ENCODE results near the gene CDCA8. TPM values are rescaled to one million over a fixed set of nuclear protein-coding genes. Genes with fewer than 3 reads are reported as not detected.

CDCA8 gene
- total and polyA plus RNA-seq, 9 of the 15 experiments (the other 6 are each of a cell fraction or from before 2014, with no cell fraction given): 26.4 to 148 (median 81.8) TPM

DNA sequence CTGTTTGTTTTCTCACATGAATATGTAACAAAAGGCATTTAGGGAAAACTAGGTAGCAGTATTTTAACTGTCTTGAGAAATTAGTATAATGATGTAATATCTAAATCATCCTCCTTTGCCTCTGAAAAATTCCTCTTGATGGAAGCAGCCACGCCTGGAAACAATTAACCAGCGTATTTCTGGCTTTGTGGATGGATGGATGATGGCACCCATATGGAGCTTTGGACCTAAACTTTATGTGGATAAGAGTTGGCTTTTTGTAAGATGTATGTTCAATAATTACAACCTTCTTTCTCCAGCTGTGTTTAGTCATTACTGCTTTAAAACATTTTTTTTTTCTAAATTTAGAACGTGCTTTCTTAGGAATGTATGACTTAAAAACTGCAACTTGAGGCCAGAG, 12.7 kb downstream of the CDCA8 start:
- in situ Hi-C loops (cut with MboI): no loop called here
- CTCF ChIA-PET (ENCODE audit: low intra/inter-chr PET ratio): no interaction called here
- POLR2A ChIA-PET: interaction anchor here (0.5 to 6.2 kb wide), 5 partner anchors 13 to 1468 kb away, joined by 3 to 49 read pairs (median 3); partner anchors contain the start of gene CDCA8

More for the DNA sequence above, 12.7 kb downstream of the CDCA8 start:
- Histone ChIP-seq H3K79me2 (ENCODE audit: control insufficient read depth, insufficient read depth, low read length) (no peaks in the 10 kb centered on the region), H3K4me2 (ENCODE audit: insufficient read depth, low read length) (no peak overlapping the region), H3K9me1 (ENCODE audit: control insufficient read depth, insufficient read depth, low read length) (peaks cover 2% of the 10 kb centered on the region), H3K9me3 (replicated peaks; ENCODE audit: control insufficient read depth, insufficient read depth, low read depth, low read length) (no peaks in the 10 kb centered on the region), H2AFZ (ENCODE audit: low read depth, low read length) (no peak overlapping the region), H3K4me3 (no peak overlapping the region), H3K27ac (ENCODE audit: extremely low read depth, low read depth, low read length) (no peak overlapping the region), H3K9ac (ENCODE audit: insufficient read depth in 1 of 2, low read depth in 2 of 2, low read length in 2 of 2) (no peak overlapping the region), H3K4me1 (replicated peaks in 1 of 2; ENCODE audit: control insufficient read depth in 2 of 2, insufficient read depth in 2 of 2, low read length in 2 of 2) (no peaks in the 10 kb centered on the region), H3K27me3 (ENCODE audit: control insufficient read depth in 2 of 2, insufficient read depth in 2 of 2, low read length in 2 of 2) (no peaks in the 10 kb centered on the region), H4K20me1 (replicated peaks; ENCODE audit: control insufficient read depth, insufficient read depth, low read length) (0 out of 2 replicates have a peak, but pooled peaks cover 6% of the 10 kb centered on the region), H3K36me3 (ENCODE audit: control insufficient read depth, insufficient read depth, low read length) (peaks cover 92% of the 10 kb centered on the region)
- BruUV-seq (replicated peaks): no TSS peak
- no peak for ATAC-seq
- WGBS (ENCODE audit: insufficient coverage, low coverage, missing lambda C conversion rate): 89% methylated on average over 3 of the region's 3 CpGs
- FAIRE-seq: no peak
- DNase-seq (ENCODE audit: extremely low read depth in 1 of 4, low spot score in 3 of 4): no peak
- intact Hi-C loops (cut with micrococcal nuclease): no loop called here
- TF ChIP-seq PTTG1 (tag; IDR thresholded peaks at IDR 0.05; ENCODE audit: low read depth): no peak
- no peak for TF ChIP-seq CXXC5 (CRISPR knock-in tag; IDR thresholded peaks at IDR 0.05)
- TF ChIP-seq ZNF586 (CRISPR knock-in tag; conservative IDR thresholded peaks at IDR 0.05): no peak
- TF ChIP-seq BRD4 (IDR thresholded peaks at IDR 0.05): no peak
- TF ChIP-seq PRPF4 (IDR thresholded peaks at IDR 0.05; ENCODE audit: insufficient read depth, low read depth, low read length, poor library complexity, severe bottlenecking): no peak
- TF ChIP-seq, protein P1, sequence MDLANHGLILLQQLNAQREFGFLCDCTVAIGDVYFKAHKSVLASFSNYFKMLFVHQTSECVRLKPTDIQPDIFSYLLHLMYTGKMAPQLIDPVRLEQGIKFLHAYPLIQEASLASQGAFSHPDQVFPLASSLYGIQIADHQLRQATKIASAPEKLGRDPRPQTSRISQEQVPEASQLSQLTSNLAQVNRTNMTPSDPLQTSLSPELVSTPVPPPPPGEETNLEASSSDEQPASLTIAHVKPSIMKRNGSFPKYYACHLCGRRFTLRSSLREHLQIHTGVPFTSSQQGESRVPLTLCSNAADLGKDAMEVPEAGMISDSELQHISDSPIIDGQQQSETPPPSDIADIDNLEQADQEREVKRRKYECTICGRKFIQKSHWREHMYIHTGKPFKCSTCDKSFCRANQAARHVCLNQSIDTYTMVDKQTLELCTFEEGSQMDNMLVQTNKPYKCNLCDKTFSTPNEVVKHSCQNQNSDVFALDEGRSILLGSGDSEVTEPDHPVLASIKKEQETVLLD (IDR thresholded peaks at IDR 0.05): no peak
- no peak for TF ChIP-seq DACH1 (IDR thresholded peaks at IDR 0.05; ENCODE audit: partially characterized antibody)
- no peak for TF ChIP-seq ZNF764 (CRISPR knock-in tag; IDR thresholded peaks at IDR 0.05; ENCODE audit: low read depth)
- TF ChIP-seq MEF2A (IDR thresholded peaks at IDR 0.05; ENCODE audit: control insufficient read depth, low read depth, low read length): no peak
- TF ChIP-seq, protein P2, sequence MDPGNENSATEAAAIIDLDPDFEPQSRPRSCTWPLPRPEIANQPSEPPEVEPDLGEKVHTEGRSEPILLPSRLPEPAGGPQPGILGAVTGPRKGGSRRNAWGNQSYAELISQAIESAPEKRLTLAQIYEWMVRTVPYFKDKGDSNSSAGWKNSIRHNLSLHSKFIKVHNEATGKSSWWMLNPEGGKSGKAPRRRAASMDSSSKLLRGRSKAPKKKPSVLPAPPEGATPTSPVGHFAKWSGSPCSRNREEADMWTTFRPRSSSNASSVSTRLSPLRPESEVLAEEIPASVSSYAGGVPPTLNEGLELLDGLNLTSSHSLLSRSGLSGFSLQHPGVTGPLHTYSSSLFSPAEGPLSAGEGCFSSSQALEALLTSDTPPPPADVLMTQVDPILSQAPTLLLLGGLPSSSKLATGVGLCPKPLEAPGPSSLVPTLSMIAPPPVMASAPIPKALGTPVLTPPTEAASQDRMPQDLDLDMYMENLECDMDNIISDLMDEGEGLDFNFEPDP (CRISPR knock-in tag; IDR thresholded peaks at IDR 0.05): no peak
- no peak for TF ChIP-seq ZNF507 (tag; conservative IDR thresholded peaks at IDR 0.05)
- TF ChIP-seq MTA3 (IDR thresholded peaks at IDR 0.05; ENCODE audit: borderline replicate concordance): no peak
- no peak for TF ChIP-seq TSC22D4 (tag; IDR thresholded peaks at IDR 0.05)
- TF ChIP-seq RBM22 (IDR thresholded peaks at IDR 0.05; ENCODE audit: low read depth, low read length, poor library complexity, severe bottlenecking): no peak
- TF ChIP-seq, protein P3, sequence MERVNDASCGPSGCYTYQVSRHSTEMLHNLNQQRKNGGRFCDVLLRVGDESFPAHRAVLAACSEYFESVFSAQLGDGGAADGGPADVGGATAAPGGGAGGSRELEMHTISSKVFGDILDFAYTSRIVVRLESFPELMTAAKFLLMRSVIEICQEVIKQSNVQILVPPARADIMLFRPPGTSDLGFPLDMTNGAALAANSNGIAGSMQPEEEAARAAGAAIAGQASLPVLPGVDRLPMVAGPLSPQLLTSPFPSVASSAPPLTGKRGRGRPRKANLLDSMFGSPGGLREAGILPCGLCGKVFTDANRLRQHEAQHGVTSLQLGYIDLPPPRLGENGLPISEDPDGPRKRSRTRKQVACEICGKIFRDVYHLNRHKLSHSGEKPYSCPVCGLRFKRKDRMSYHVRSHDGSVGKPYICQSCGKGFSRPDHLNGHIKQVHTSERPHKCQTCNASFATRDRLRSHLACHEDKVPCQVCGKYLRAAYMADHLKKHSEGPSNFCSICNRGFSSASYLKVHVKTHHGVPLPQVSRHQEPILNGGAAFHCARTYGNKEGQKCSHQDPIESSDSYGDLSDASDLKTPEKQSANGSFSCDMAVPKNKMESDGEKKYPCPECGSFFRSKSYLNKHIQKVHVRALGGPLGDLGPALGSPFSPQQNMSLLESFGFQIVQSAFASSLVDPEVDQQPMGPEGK (CRISPR knock-in tag; IDR thresholded peaks at IDR 0.05; ENCODE audit: borderline replicate concordance): no peak
- TF ChIP-seq KDM1A (IDR thresholded peaks at IDR 0.05): no peak
- no peak for TF ChIP-seq KAT2B (IDR thresholded peaks at IDR 0.05; ENCODE audit: low read depth, low read length)

All from K562 (cell line).